Spleen (tissue), 7 donors: ENCODE results near the gene SLC6A2.

Experiments used
- CTCF ChIP-seq, 11 experiments: fragments of 200-600 bp in 7 of 11; fragments of 450-650 bp in 4 of 11; sonication (generic) in 4 of 11; IDR thresholded peaks in 8 of 11; conservative IDR thresholded peaks in 3 of 11; 1 replicate in 7 of 11; 2 replicates in 4 of 11; pipeline versions ENCODE4 v1.4.0 to v1.8.0; 2016 to 2021; ENCODE audit warnings: antibody characterized with exemption in 11 of 11, inconsistent platforms in 4 of 11, mild to moderate bottlenecking in 1 of 11
- POLR2A ChIP-seq, 3 donors: fragments of 450-650 bp; IDR thresholded peaks; one replicate each; pipeline ENCODE4 v1.5.1; 2017; ENCODE audit warnings: antibody characterized with exemption in 3 of 3, mild to moderate bottlenecking in 1 of 3
- donor health status: DM: no; HTN: no; CAD: no; lungs with moderate emphysema.
- donor health status: DM: no; HTN: no; CAD: no.
- donor health status: DM: no; HTN: no; CAD: no.

GRCh38 chr16:55622930-55623561 lies 32.7 kb upstream of the SLC6A2 start:
- TF ChIP-seq CTCF (IDR thresholded peaks at IDR 0.05 in 8 of 11, conservative IDR thresholded peaks at IDR 0.05 in 3 of 11) (no peak), POLR2A (IDR thresholded peaks at IDR 0.05) (no peak)
